GM18520 (cell line): ENCODE data around the gene ERRFI1.

ENCODE experiments used
- ATAC-seq: cut with Tn5 transposase; IDR thresholded peaks from one replicate; pipeline ENCODE4 v1.9.1; 2021; ENCODE audit not compliant: unreplicated experiment

ERRFI1 gene

DNA sequence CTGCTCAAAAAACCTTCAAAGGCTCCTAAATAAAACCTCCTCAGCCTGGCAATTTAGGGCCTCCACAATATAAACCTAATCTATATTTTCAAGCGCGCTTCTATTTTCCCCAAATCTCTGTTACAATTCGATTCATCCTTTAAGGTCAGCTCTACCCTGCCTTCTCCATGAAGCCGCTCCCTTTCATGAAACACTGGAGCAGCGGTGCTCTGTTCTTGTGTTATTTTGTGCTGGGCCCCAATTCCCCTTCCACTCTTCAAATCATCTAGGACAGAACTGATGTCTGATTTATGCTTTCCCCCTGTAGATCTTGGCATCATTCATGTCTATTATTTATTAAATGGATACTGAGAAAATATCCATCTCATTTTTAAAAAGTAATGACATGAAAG lies 6.9 kb downstream of the ERRFI1 start:
- no peak for ATAC-seq

DNA sequence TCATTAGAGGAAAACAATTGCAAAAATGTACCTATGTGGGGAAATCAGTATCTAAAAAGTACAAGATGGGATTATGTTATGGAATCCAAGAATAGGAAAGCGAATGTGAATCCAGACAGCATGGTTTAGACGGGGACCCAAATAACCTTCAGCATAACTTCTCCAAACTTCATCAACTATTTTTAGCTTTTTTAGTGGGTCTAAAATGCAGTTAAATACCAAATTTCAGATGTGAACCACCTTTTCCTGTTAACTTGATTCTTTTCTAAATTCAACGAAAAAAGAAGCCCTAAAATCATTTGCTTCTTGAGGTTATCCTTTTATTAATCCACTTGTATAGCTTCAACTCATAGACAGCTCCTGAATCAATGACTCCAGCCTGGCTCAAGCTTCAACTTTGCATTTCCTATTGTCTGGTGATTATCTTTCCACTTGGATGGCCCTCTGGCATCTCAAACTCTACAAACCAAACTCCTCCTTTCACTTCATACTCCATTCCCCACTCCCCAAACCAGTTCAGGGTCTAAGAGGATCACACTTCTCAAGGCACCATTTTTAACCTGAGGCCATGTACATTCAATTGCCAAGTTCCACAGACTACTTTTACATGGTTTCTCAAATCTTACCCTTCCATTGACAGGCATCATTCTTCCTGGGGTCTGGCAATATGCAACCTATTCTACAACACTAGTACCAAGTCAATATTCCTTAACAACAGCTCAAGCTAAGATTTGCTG lies 7.4 kb downstream of the ERRFI1 start:
- ATAC-seq, result no peak

DNA sequence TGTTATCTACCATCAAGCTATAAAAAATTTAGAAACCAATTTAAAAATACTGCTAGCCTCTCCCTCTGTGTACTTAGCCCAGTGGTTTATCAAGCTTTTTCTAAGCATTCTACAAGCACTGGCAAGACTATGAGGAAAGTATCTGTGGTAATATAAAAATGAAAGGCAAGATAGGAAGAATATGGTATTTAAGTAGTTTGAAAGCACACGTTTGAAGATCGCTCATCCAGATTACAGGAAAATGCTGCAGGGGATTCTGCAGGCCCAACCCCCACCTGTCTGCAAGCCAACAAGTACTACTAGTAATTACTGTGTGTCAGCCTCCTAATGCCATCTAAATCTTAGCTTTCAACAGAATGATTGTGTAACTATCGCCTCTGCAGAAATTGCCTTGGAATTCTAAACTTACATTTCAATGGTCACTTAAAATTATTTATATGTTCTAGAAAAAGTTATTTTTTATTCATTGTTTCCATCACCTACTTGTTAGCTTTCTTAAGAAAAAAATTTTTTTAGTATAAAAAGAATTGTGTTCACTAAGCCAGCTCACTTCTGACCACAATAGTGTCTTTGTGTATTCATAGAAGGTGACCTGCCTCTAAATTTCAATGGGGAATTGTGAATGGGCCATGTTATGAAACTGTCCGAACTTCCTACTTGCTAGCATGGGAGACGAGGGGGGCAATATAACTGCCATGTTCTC lies 8.5 kb downstream of the ERRFI1 start:
- no peak for ATAC-seq

DNA sequence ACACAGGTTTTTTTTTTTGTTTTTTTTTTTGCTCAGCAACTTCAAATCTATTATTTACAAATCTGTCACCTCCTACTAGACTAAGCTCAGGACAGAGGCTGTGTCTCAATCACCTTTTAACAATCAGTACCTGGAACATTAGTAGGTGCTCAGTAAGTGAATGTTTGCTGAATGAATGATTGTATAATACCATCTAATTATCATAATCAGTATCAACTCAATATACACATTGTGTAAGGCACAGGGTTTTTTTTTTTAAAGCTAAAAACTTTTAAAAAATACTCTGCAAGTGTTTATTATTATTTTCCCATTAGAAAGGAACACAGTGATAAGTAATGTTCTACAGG lies 9.2 kb downstream of the ERRFI1 start:
- no peak for ATAC-seq

DNA sequence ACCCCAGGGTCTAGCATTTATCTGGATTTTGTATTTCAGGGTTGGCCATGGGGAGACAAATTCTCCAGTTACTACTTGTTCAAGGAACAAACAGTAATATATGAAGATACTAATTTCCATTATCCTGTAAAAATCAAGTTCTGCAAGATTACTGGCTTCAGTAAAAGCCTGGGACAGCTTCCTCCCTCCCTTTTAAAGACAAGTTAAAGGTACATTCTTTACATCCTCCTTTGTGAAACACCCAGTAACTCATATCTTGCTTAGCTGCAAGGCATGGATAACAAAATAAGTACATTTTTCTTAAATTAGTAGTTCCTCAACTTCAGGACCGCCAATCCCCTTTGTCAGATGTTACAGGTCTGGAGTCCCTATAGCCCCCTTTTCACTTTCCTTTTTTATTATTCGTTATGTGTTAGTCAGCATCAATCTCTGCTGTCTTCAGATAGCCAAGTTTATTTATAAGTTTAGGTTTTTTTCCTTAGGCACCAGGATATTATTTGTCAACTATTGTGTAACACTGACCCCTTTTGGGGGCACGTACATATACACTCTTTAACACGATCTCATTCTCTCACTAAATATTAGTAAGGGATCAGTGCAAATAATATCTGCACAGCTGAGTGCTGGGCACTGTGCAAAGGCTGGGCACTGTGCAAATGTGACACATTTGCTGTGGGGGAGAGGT lies 9.8 kb downstream of the ERRFI1 start:
- no peak for ATAC-seq

DNA sequence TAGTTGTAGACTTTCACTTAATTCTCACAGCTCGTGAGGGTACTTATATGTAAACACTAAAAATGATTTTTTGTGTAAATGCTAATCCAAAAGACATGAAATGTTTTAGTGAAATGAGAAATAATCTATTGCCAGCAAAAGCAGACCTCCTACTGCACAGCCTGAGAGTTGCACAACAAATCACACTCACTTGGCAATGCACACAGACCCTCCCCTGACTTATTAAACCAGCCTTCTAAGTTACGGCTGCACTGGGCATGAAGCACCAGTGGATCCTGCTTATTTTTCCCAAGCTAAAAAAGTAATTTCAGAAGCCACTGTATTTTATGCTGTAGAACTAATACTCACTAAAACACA lies 10.3 kb downstream of the ERRFI1 start:
- ATAC-seq, result no peak

DNA sequence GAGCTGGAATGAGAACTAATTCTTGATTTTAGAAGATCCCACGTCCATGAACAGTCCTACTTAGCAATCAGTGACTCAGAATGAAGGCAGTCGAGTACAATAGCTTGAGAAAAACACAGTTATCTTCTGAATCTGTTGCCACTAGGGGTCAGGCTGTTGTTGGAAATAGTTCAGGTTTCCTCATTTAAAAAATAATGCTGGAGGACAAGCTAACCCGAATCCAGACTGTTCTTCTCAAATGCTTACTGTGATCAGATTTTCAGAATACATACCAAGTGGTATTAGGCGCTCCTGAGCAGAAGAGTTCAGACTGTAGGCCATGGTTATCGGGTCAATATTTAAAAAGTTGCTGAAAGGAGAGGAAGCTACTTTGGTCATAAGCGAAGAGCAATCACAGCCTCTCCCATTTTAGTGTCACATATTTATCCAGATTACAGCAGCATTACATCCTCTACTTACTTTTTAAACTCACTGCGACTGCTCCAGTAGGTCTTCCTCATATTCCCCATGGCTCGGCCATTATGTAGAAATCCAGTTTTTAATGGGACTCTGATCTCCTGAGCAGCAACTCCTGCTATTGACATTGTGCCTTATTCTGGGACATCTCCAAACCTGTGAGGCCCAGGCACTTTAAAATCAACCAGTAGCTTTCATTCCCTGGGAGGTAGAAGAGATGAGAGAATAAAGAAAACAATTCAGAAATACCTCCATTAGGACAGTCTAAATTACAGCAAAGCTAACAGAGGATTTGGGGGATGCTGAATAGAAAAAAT lies 10.9 kb downstream of the ERRFI1 start:
- no peak for ATAC-seq

DNA sequence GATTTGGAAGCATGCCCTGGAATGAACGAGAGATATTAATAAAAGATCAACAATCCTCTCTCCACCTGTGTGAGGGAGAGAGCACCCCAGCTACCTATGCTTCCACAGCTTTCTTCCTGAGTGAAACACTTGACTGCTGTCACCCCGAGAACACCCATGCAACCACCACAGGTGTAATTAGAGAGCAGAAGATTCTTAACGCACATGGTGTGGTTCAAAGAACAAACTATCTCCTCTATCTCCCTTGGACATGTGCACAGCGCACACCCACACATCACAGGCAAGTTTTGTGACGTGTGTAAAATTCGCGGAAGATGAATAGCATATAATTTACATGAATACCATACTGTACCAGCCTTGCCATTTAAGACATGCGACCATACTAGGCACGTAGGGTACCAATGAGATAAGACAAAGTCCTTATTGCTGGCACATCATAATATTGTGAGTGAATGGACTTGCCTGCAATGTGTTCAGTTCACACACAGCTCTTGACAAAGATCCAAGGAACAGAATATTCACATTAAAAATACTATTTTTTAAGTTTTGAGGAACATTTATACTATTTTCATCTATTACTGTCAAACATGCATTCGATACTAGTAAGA lies 11.6 kb downstream of the ERRFI1 start:
- ATAC-seq, result no peak

DNA sequence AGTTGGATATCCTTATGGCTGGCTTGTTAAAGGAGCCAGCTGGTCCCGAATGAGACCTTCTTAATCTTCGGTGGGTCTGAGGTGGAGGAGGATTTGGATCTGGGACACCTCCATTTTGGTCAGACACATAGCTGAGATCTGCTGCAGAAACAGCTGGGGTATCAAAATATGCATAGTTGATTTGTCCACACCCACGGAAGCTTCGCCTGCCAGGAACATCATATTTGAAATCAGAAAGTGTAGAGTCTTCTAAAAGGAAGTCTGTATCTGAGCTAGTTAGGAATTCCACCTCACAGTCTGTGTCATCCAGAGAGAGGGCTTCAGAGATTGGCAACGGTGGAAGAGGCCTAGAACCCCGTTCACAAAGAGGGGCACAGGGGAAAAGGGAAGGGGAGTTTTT lies 12.3 kb downstream of the ERRFI1 start:
- no peak for ATAC-seq

DNA sequence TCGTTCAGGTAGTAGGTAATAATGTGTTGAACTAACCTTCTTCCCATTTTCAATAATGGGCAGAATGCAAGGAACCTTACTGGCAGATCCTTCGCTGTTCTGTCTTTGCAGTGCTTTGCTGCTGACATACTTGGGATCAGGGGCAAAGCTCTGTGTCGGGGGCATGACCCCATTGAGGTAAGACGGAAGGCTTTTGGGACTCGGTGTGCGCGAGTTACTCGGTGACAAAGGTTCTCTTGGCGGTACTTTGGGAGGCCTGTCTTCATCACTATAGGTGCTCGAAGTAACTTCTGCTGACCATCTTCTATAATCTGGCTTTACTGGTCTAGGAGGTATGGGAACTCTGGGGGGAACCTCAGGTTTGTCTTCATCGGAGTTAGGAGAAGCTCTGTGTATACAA lies 12.7 kb downstream of the ERRFI1 start:
- no peak for ATAC-seq

DNA sequence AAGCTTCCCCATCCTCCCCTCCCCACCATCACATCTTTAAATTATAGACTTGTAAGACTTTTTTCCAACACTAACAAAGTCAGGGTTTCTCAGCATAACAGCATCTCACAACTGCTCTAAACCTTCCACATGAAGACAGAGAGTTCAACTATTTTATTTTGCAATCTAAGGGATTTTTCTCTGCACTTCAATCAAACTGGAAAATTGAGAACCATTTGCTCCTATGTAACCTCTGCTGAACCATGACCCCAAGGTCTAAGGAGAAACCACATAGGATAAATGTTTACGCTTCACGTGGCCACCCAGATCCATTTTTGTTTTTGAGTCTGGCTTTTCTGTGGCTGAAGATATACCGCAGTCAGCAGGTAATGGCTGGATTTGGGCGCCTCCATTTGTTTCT lies 13.2 kb downstream of the ERRFI1 start:
- ATAC-seq, result no peak

DNA sequence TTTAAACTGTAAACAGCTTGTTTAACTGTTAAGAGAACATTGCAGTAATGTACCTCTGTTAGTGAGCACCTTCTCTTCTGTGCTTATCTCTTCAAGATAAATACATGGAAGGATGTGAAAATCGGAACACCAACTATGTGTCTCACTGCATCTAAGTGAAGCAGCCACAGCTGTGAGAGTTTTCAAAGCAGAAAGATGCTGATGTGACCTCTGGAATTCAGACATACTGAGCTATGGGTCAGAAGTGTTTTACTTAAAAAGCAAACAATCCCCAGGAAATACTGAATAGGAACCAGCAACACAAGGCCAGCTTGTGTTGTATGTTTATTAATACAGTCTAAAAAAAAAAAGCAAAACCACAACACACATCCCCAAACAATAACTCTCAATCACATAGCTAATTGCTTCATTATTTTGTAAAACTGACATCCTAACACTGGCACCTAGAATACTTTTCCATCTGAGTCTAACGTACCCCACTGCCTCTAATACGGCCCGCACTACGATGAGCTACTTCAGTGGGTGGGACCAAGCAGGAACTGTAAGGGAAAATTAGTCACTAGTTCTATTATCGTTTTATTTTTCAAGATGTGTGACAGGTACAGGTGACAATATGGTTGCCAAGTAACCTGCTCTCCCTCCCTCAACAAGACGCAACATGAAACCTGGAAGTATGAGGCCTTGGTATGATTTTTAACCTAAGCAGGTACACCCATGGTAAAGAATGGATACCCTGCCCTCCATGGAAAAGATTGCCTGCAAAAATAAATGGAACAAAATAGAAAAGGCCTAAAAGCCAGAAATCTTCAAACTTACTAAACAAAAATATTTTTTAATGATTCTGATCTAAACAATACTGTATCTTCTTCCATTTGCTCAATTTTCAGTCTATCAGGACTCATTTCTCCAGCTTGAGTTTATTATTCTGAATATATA lies 13.9 kb downstream of the ERRFI1 start:
- ATAC-seq, result no peak

DNA sequence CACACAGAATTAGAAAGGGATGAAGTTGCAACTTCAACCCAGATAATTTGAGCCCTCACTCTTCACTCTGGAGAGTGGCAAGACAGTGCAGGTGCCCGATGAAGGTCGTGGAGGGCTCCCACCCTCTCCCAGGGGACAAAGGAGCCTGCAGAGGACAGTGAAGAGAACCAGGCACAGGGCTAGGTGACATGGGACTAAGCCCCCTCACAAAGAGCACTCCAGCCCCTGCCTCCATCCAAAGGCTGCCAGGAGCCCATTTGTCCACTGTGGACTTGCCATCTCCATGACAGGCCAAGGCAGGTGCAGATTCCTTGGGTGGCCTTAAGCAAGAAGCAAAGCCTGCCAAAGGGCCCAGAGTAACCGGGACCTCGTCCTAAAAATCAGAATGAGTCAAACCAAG lies 15.1 kb downstream of the ERRFI1 start:
- ATAC-seq, result no peak

DNA sequence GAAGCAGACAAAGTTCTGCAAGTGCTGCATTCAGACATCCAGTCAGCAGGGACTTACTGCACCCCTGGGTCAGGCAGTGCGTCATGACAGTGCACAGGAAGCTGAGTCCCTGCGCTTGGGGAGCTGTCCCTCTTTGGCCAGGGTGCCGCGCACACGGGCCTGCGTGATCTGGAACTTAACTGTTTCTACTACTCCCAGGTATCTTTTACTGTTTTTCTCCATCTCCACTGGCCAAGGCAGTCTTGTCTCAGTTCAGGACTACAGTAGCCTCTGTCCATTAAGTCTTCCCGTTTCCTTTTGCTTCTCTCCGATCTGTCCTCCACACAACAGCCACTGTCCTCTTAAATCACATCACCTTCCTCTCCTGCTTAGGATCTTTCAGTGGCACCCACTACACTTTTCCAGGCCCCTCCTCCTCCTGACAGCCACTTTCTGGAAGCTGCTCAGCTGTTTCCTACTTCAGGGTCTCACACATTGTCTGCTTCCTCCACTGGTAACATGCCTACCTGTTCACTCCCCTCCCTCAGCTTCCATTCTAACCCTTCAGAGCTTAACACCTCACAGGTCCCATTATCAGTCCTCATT lies 15.9 kb downstream of the ERRFI1 start:
- ATAC-seq, result no peak

DNA sequence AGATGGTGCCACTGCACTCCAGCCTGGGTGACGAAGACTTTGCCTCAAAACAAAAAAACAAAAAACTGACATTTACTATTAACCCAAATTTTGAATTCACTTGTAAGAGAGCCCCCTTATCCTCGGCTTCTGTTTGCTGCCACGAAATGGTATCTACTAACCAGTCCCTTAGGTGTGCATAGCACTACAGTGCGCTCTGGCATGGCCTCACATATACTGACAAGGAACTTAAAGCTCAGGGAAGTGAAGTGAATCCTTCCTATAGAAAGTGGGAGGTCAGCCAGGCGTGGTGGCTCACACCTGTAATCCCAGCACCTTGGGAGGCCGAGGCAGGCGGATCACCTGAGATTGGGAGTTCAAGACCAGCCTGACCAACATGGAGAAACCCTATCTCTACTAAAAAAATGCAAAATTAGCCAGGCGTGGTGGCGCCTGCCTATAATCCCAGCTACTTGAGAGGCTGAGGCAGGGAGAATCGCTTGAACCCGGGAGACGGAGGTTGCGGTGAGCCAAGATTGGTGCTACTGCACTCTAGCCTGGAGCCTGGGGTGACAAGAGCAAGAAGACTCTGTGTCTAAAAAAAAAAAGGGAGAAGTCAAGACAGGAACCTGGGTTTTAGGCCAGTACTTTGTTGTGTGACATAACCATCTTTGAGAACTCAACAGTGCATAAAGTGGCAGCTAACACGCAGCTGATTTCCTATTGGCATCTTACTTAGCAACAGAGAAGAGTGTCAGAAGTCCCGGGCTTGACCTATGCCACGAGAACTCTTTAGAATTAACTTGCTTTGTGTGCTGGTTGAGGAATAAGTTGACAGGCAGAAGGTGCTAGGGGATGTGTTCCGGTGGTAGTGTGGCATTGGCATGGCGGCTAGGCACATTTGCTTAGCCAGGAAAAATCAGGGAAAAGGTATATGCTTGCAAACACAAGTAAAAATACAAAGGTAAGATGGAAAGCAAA lies 16.8 kb downstream of the ERRFI1 start:
- ATAC-seq, result no peak

DNA sequence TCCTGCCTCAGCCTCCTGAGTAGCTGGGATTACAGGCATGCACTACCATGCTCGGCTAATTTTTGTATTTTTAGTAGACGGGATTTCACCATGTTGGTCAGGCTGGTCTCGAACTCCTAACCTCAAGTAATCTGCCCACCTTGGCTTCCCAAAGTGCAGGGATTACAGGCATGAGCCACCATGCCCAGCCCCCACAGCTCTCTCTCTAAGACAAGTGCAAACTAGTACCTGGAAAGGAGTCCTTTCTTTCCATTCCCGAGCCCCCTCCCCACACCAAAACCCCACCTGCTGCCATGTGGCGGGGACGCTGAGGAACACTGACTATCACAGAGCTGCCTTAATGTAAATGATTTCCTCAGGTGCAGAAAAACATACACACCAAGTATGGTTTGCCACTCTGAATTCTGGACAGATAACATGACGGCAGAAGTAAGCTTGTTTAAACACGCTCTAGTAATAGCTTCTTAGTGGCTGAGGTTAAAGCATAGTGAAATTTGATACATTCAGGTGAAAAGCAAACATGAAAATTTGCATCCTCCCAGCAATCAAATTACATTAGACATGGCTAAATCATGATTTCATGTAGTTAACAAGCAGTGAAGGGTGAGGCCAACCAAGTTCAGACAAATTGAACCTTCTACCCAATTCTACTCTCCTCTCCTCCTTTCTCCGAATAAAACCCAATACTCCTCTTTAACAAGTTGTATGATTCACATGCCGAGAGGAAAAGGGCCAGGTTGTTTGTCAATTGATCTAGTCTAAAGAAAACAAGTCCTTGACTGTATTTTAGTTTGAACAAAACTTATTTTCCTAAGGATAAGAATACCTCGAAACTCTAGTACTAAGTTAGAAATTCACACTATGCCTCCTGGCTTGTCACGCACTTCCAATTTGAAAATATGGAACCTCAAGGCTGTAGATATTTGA lies 19.8 kb downstream of the ERRFI1 start:
- no peak for ATAC-seq

DNA sequence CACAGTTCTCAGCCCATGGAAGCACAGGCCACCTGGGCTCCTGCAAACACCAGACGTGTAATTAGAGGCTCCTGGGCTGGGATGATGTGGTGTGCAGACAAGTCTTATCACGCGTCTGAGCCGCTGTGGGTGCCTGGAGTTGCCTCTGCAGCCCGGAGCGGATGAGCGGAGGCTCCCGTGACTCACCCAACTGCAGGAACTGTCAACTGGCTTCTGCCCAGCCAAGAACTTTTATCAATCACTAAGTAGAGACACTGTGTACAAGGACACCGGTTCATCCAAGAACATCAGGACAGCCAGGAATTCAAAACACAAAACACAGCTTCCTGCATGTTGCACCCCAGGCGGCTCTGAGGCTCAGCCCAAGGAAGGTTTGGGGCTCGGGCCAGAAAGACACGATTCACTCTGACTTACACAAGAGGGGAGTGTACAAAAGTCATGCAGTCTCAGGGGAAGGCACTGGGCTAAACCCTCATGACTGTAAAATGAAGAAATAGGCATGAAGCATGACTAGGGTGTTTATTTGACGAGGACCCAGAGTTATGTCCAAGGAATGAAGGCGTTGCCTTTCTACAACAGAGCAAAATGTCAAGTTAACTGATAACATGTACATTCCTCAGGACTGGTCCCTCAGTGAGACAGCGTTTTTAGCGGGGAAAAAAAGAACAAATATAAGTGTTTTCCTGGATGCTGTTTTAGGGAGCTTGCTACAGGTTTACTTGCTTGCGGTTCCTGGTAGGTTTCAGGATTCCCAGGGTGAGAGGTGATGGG lies 21.1 kb downstream of the ERRFI1 start:
- no peak for ATAC-seq
